NCI-H1436 (cell line): ENCODE measurements around the gene WDFY2.

Source experiments
- DNase-seq: peaks from one replicate; lab custom pipeline; 2025; lab: John Stamatoyannopoulos, UW

Gene WDFY2

GRCh38 chr13:51739027-51739764 lies 154.9 kb downstream of the WDFY2 start:
- DNase-seq, result no peak

GRCh38 chr13:51740698-51741097 lies 156.4 kb downstream of the WDFY2 start:
- DNase-seq, result no peak

- DNase-seq, result no peak
These were observed 157.8 kb downstream of the WDFY2 start for GRCh38 chr13:51742031-51742430.

- no peak for DNase-seq
These were observed 158.3 kb downstream of the WDFY2 start for GRCh38 chr13:51742611-51743010.

GRCh38 chr13:51745243-51745642 lies 161.0 kb downstream of the WDFY2 start:
- DNase-seq, result no peak

GRCh38 chr13:51746802-51747201 lies 162.5 kb downstream of the WDFY2 start:
- DNase-seq, result no peak

- DNase-seq, result no peak
These were observed 163.5 kb downstream of the WDFY2 start for GRCh38 chr13:51747438-51748434.

GRCh38 chr13:51756651-51757050 lies 172.4 kb downstream of the WDFY2 start:
- DNase-seq, result no peak

GRCh38 chr13:51758691-51759090 lies 174.4 kb downstream of the WDFY2 start:
- no peak for DNase-seq

GRCh38 chr13:51759240-51759639 lies 175.0 kb downstream of the WDFY2 start:
- DNase-seq, result no peak

GRCh38 chr13:51760592-51760991 lies 176.3 kb downstream of the WDFY2 start:
- DNase-seq, result no peak

- DNase-seq, result no peak
These were observed 177.5 kb downstream of the WDFY2 start for GRCh38 chr13:51761643-51762350.

GRCh38 chr13:51763486-51763885 lies 179.2 kb downstream of the WDFY2 start:
- DNase-seq, result no peak

- no peak for DNase-seq
These were observed 180.2 kb downstream of the WDFY2 start for GRCh38 chr13:51764184-51765141.

GRCh38 chr13:51765142-51765515 lies 180.9 kb downstream of the WDFY2 start:
- DNase-seq, result no peak

- no peak for DNase-seq
These were observed 182.8 kb downstream of the WDFY2 start for GRCh38 chr13:51767100-51767499.

- no peak for DNase-seq
These were observed 184.2 kb downstream of the WDFY2 start for GRCh38 chr13:51768378-51768921.

GRCh38 chr13:51768976-51769375 lies 184.7 kb downstream of the WDFY2 start:
- DNase-seq, result no peak

- DNase-seq, result no peak
These were observed 185.3 kb downstream of the WDFY2 start for GRCh38 chr13:51769455-51770127.

GRCh38 chr13:51770160-51770559 lies 185.9 kb downstream of the WDFY2 start:
- DNase-seq, result no peak
